GM13976 (cell line): ENCODE results near the gene ZP1.

ENCODE experiments used
- DNase-seq: peaks from one replicate; pipeline ENCODE4 v3.0.0; 2012; ENCODE audit warnings: low spot score
- in situ Hi-C: fragments of 300-500 bp; cut with MboI; formaldehyde crosslinking; loops from one replicate; pipeline ENCODE4 v1.12.0; 2022; ENCODE audit warnings: low sequenced_read_pairs, mixed read lengths, inconsistent platforms; ENCODE audit not compliant: unreplicated experiment
- TF ChIP-seq, protein P1 (sequence below): IDR thresholded peaks from 2 replicates; pipeline ENCODE4 v1.5.1; 2012; ENCODE audit warnings: borderline replicate concordance, mild to moderate bottlenecking; ENCODE audit not compliant: insufficient read depth; ENCODE audit errors: extremely low read depth, missing control alignments, control extremely low read depth

Gene ZP1

GRCh38 chr11:60836866-60837515 is 30.4 kb upstream of the ZP1 start:
- no peak for DNase-seq
- TF ChIP-seq, protein P1, sequence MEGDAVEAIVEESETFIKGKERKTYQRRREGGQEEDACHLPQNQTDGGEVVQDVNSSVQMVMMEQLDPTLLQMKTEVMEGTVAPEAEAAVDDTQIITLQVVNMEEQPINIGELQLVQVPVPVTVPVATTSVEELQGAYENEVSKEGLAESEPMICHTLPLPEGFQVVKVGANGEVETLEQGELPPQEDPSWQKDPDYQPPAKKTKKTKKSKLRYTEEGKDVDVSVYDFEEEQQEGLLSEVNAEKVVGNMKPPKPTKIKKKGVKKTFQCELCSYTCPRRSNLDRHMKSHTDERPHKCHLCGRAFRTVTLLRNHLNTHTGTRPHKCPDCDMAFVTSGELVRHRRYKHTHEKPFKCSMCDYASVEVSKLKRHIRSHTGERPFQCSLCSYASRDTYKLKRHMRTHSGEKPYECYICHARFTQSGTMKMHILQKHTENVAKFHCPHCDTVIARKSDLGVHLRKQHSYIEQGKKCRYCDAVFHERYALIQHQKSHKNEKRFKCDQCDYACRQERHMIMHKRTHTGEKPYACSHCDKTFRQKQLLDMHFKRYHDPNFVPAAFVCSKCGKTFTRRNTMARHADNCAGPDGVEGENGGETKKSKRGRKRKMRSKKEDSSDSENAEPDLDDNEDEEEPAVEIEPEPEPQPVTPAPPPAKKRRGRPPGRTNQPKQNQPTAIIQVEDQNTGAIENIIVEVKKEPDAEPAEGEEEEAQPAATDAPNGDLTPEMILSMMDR: no peak
- in situ Hi-C loops: loop anchor here (10.0 to 25.0 kb wide), 2 partner anchors 58 to 350 kb away; no protein-coding TSS in a partner anchor

GRCh38 chr11:60838132-60838531 is 29.2 kb upstream of the ZP1 start:
- TF ChIP-seq, protein P1: no peak
- in situ Hi-C loops: loop anchor here (10.0 to 25.0 kb wide), 2 partner anchors 57 to 349 kb away; no protein-coding TSS in a partner anchor
- no peak for DNase-seq

- no peak for DNase-seq
- in situ Hi-C loops: loop anchor here (25.0 kb wide), 1 partner anchor 347 kb away; no protein-coding TSS in a partner anchor
- TF ChIP-seq, protein P1: no peak
Measured at GRCh38 chr11:60840470-60841430, 26.6 kb upstream of the ZP1 start.

DNA sequence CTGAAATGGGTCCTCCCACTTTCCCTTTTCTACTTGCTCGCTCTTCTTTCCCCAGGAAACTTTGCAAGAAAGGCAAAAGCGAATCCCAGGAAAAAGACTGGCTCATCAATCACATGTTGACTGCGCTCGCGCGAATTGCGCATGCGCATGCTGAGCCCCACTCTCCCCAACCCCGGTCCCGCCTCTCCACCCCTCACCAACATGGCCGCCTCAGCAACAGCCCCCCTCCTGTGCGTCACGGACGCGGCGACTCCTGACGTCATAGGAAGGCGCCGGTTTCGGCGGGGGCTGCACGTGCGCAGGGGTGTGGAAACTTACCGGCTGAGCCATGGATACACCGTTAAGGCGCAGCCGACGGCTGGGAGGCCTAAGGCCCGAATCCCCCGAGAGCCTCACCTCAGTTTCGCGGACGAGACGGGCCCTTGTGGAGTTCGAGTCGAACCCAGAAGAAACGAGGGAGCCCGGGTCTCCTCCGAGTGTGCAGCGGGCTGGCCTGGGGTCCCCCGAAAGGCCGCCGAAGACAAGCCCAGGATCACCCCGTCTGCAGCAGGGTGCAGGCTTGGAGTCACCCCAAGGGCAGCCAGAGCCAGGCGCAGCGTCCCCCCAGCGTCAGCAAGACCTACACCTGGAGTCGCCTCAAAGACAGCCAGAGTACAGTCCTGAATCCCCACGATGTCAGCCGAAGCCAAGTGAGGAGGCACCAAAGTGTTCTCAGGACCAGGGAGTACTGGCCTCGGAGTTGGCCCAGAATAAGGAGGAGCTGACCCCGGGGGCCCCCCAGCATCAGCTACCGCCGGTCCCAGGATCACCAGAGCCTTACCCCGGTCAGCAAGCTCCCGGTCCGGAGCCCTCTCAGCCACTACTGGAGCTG is 25.3 kb upstream of the ZP1 start, which contains the start of gene CCDC86:
TSS of gene CCDC86 (plus strand) at position 317 of the 871 bp plus-strand sequence. CDS start at position 329, 12 bp downstream.
- DNase-seq: peak; percentile 100
- TF ChIP-seq, protein P1: no peak
- in situ Hi-C loops: loop anchor here (25.0 kb wide), 1 partner anchor 345 kb away; no protein-coding TSS in a partner anchor

- in situ Hi-C loops: loop anchor here (25.0 kb wide), 1 partner anchor 344 kb away; no protein-coding TSS in a partner anchor
Measured at GRCh38 chr11:60842668-60843600, 24.4 kb upstream of the ZP1 start.

More at GRCh38 chr11:60842668-60843600, 24.4 kb upstream of the ZP1 start:
- DNase-seq: no peak
- TF ChIP-seq, protein P1: no peak
